ENCODE measurements around the gene ABAT. TPM values are rescaled to one million over a fixed set of nuclear protein-coding genes. Genes with fewer than 3 reads are reported as not detected.

Gene ABAT
- polyA plus RNA-seq, 2 of the 4 experiments (the other 2 are of a cell fraction), result 0.68 to 1.2 TPM

- POLR2A ChIA-PET, result no interaction called here
- CTCF ChIA-PET, result interaction anchor here (1.3 kb wide), 1 partner anchor 26 kb away, joined by 3 read pairs; no protein-coding TSS in a partner anchor
Measured at GRCh38 chr16:8761078-8761477, 86.7 kb downstream of the ABAT start.

GRCh38 chr16:8762254-8762653 lies 87.8 kb downstream of the ABAT start:
- no peak for ATAC-seq
- Histone ChIP-seq H3K27ac (no peak overlapping the region), H3K4me1 (no peaks in the 10 kb centered on the region), H3K9me3 (no peaks in the 10 kb centered on the region), H3K4me3 (no peak overlapping the region), H3K4me2 (no peak overlapping the region)
- POLR2A ChIA-PET, result no interaction called here
- CTCF ChIA-PET, result interaction anchor here (1.2 to 1.3 kb wide), 2 partner anchors 19 to 101 kb away, joined by 5 read pairs; no protein-coding TSS in a partner anchor
- FAIRE-seq, result no peak
- 53% methylated on average over 4 of the region's 4 CpGs for WGBS (ENCODE audit: missing lambda C conversion rate)
- no peak for DNase-seq (ENCODE audit: low read depth in 1 of 2, low spot score in 1 of 2)
- TF ChIP-seq KDM5A (IDR thresholded peaks at IDR 0.05), result no peak
- no peak for TF ChIP-seq CEBPB (IDR thresholded peaks at IDR 0.05)
- no peak for TF ChIP-seq SMC3 (IDR thresholded peaks at IDR 0.05)
- no peak for TF ChIP-seq EHMT2 (IDR thresholded peaks at IDR 0.05; ENCODE audit: low read depth)
- no peak for TF ChIP-seq E2F6 (IDR thresholded peaks at IDR 0.05; ENCODE audit: borderline replicate concordance, low read depth)
- no peak for TF ChIP-seq FOSB (CRISPR knock-in tag; IDR thresholded peaks at IDR 0.05)
- no peak for TF ChIP-seq RCOR1 (IDR thresholded peaks at IDR 0.05; ENCODE audit: low read depth, low read length)
- TF ChIP-seq ZNF302 (CRISPR knock-in tag; IDR thresholded peaks at IDR 0.05), result no peak
- no peak for TF ChIP-seq RAD21 (conservative IDR thresholded peaks at IDR 0.05 in 1 of 2, IDR thresholded peaks at IDR 0.05 in 1 of 2)
- TF ChIP-seq TP53 (CRISPR knock-in tag; IDR thresholded peaks at IDR 0.05), result no peak
- TF ChIP-seq MAX (IDR thresholded peaks at IDR 0.05), result no peak
- no peak for TF ChIP-seq TFCP2L1 (CRISPR knock-in tag; IDR thresholded peaks at IDR 0.05)
- TF ChIP-seq CBX8 (IDR thresholded peaks at IDR 0.05), result no peak
- no peak for TF ChIP-seq POLR2AphosphoS2 (conservative IDR thresholded peaks at IDR 0.05; ENCODE audit: low read length)

More at GRCh38 chr16:8761078-8761477, 86.7 kb downstream of the ABAT start:
- Histone ChIP-seq H3K4me1 (no peaks in the 10 kb centered on the region), H3K4me2 (no peak overlapping the region), H3K4me3 (no peak overlapping the region), H3K9me3 (no peaks in the 10 kb centered on the region), H3K27ac (no peak overlapping the region)
- TF ChIP-seq ZC3H11A (IDR thresholded peaks at IDR 0.05) (no peak), HOXB13 (CRISPR knock-in tag; IDR thresholded peaks at IDR 0.05; ENCODE audit: low read depth) (no peak)
- 70% methylated on average over 6 of the region's 6 CpGs for WGBS (ENCODE audit: missing lambda C conversion rate)
- FAIRE-seq (no peak), ATAC-seq (no peak), DNase-seq (ENCODE audit: low read depth in 1 of 2, low spot score in 1 of 2) (no peak)

GRCh38 chr16:8763083-8763482 lies 88.7 kb downstream of the ABAT start:
- POLR2A ChIA-PET, result no interaction called here

More at GRCh38 chr16:8763083-8763482, 88.7 kb downstream of the ABAT start:
- H3K9me3 ChIP-seq, result no peaks in the 10 kb centered on the region
- no peaks in the 10 kb centered on the region for H3K4me1 ChIP-seq
- H3K4me3 ChIP-seq, result no peak overlapping the region
- TF ChIP-seq TFCP2L1 (CRISPR knock-in tag; IDR thresholded peaks at IDR 0.05) (no peak), ZFP36 (IDR thresholded peaks at IDR 0.05; ENCODE audit: borderline replicate concordance, partially characterized antibody) (peak; percentile 24), TP53 (CRISPR knock-in tag; IDR thresholded peaks at IDR 0.05) (no peak), SREBF2 (IDR thresholded peaks at IDR 0.05) (no peak), HMGXB4 (CRISPR knock-in tag; IDR thresholded peaks at IDR 0.05; ENCODE audit: borderline replicate concordance) (no peak), CBX8 (IDR thresholded peaks at IDR 0.05) (no peak)
- DNase-seq (ENCODE audit: low read depth in 1 of 2, low spot score in 1 of 2), result no peak
- CTCF ChIA-PET, result interaction anchor here (1.2 to 1.3 kb wide), 2 partner anchors 18 to 102 kb away, joined by 5 read pairs; no protein-coding TSS in a partner anchor
- H3K4me2 ChIP-seq, result no peak overlapping the region
- ATAC-seq, result no peak
- WGBS (ENCODE audit: missing lambda C conversion rate), result 12% methylated on average over 3 of the region's 3 CpGs
- FAIRE-seq, result no peak
- H3K27ac ChIP-seq, result no peak overlapping the region
